Right hindlimb (tissue), 1 donor: Measurements from ENCODE around the gene TRIM23.
A peak's percentile ranks its signal among the peaks of the same experiment; 100 is the strongest.

Source experiments
- DNase-seq: peaks from one replicate; pipeline ENCODE4 v3.0.0-alpha.2; 2018

Gene TRIM23

GRCh38 chr5:65562731-65563701, 61.1 kb downstream of the TRIM23 start, which contains the start of the genes CENPK and PPWD1:
Gene CENPK (minus strand): TSS chr5:65563168. CDS start chr5:65554907, 8,261 bp downstream.
Gene PPWD1 (plus strand): TSS chr5:65563296. CDS start chr5:65563311, 15 bp downstream.
- DNase-seq: peak; percentile 97

DNA sequence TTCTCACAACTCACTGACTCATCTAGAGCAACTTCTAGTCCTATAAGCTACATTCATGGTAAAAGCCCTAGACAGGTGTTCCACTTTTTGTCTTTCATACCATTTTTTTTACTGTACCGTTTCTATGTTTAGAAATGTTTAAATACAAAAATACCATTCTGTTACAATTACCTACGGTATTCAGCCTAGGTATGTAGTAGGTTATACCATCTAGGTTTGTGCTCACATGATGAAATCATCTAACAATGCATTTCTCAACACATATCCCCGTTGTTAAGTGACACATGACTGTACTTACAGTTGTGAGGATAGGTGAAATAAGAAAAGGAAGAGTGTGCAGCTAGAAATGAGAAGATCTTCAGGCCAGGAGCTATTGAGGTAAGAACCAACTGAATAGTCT, 67.4 kb downstream of the TRIM23 start:
- no peak for DNase-seq

- no peak for DNase-seq
Observed at GRCh38 chr5:65556181-65556580, 68.0 kb downstream of the TRIM23 start.

GRCh38 chr5:65555287-65555686, 68.8 kb downstream of the TRIM23 start:
- no peak for DNase-seq

DNA sequence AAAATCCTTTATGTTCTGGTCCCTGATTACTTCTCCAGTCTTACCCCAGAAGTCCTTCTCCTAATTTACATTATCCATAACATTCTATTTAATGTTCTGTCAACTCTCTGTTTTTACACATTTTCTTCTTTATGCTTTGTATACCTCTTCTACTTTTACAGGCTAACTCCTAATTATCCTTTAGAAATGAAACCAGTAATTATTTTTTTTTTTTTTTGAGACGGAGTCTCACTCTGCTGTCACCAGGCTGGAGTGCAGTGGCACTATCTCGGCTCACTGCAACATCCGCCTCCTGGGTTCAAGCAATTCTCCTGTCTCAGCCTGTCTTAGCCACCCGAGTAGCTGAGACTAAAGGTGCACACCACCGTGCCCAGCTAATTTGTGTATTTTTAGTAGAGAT, 70.2 kb downstream of the TRIM23 start:
- DNase-seq: no peak

GRCh38 chr5:65548281-65548680, 75.9 kb downstream of the TRIM23 start:
- no peak for DNase-seq

- no peak for DNase-seq
Observed at GRCh38 chr5:65546141-65546540, 78.0 kb downstream of the TRIM23 start.

DNA sequence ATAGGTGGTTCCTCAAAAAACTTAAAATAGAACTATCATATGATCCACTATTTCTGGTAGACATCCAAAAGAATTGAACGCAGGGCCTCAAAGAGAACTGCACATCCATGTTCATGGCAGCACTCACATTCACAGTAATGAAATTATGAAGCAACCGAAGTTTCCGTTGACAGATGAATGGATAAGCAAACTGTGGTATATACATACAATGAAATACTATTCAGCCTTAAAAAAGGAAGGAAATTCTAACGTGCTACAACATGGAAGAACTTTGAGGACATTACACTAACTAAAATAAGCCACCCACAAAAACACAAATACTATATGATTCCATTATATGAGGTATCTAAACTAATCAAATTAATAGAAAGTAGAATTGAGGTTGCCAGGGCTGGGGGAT, 79.7 kb downstream of the TRIM23 start:
- DNase-seq: no peak

DNA sequence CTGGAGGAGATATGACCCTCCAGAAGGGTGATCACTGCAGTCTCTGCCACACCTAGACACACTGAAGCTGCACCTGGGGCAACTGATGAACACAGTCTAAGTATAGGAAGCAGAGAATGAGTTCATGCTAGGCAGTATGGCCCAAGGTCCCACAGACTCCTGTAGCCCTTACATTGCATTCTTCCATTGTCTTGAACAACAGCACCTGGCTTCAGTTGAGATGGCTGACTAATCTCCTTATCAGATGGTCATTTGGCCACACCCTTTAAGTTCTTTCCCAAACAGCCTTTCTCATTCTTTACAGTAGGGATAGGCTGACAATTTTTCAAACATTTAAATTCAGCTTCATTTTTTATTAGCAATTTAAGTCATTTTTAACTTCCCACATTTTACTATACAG, 84.3 kb downstream of the TRIM23 start:
- DNase-seq: no peak
